Effector CD8-positive, alpha-beta T cell (primary cell): Measurements from ENCODE around the gene FRYL.
"Not testable (repeated sequence)": the region's sequence is repeated elsewhere in the genome, so short reads cannot be mapped to it uniquely, and the experiment has no call there.

ENCODE experiments used
- DNase-seq: peaks from one replicate; lab custom pipeline; 2025; lab: John Stamatoyannopoulos, UW

FRYL gene

DNA sequence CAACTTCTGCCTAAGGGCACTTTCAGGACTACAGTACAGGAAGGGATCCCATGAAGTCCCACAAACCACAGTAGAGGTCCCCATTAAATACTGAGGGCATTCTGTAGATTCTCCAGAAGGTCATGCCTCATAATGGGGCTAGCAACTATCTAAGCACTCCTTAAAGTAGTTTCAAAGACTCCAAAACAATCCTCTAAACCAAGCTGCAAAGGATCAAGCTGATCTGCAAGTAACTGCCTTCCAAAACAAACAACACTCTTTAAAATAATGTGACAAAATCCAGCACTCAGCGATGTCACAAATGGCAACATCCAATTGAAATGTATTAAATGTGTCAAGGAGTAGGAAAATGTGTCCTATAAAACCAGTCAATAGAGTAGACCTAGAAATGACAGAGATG, 118.7 kb downstream of the FRYL start:
- no peak for DNase-seq

DNA sequence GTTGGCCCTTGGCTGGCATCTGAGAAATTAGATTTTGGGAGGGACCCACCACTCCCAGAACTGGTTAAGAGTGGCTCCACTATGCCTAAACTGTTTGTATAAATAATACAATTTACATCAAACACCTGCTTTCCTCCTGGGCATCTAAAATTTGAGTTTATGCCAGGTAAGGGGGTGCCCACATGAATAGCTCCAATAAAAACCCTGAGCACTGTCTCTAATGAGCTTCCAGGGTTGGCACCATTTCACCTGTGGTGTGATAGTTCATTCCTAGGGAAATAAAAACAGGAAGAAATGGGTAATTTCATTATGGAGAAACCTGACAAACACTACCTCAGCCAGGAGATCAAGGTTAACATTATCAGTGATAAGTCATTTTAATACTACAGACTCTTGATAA, 119.7 kb downstream of the FRYL start:
- DNase-seq = no peak

DNA sequence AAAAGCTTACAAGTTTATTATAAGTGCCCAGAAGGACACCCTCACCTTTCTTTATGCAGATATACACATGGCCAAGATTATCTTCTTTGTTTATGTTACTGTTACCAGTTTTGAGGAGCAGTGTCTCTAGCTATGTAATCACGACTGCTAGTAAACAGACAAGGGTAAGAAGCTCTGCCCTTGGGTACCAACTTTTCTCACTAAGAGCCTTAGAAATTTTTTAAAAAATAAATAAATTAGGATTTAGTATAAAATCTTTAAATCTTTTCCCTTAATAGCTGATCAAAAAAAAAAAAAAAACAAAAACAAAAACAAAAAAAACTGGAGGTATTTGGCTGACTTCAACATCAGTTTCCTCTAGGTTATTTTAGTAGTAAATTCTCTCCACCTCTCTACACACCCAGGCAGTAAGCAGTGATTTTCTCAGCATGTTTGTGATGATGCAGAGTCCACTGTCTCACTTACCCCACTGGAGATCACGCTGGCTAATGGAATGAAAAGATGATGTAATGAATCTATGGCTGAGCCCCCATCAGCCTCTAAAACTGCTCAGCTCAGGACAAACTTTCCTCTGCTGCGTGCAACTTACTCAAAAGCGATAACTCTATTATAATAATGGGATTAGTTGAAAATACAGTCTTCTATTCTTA, 125.9 kb downstream of the FRYL start:
- no peak for DNase-seq

DNA sequence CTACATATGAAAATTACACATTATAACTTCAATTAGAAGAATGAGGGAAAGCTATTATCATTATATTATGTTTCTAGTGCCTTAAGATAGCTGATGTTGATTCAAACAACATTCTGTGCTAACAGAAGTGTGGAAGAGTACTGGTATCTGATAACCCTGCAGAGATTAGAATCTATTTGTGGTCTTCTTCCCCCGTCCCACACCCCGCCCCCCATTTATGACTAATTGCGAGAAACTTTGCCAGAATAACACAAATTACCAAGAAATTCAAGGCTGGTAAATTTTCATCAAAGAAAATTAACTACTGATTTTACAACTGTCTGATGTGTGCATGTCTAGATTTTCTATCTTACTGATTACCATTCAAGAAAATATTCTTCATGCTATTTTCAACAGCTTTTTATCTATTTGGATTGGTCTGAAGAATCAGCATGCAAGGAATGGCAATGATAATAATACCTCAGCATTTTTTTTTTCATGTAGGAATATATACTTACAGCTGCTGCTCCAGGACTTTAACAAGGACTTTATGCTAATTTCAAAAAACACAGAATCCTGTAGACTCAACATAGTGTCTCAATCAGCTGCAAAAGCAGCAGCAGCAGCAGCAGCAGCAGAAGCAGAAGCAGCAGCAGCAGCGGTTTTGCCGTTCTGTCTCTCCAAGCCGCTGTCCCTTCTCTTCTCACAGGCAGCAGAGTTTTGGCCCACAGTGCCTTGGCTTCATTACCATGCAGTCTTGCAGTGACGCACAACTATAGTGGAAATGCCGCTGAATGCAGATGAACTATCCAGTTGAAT, 126.7 kb downstream of the FRYL start:
- no peak for DNase-seq

GRCh38 chr4:48651914-48652313, 128.2 kb downstream of the FRYL start:
- DNase-seq = no peak

- DNase-seq = no peak
These were observed 130.6 kb downstream of the FRYL start for GRCh38 chr4:48649505-48649904.

- no peak for DNase-seq
These were observed 134.8 kb downstream of the FRYL start for GRCh38 chr4:48645225-48645794.

DNA sequence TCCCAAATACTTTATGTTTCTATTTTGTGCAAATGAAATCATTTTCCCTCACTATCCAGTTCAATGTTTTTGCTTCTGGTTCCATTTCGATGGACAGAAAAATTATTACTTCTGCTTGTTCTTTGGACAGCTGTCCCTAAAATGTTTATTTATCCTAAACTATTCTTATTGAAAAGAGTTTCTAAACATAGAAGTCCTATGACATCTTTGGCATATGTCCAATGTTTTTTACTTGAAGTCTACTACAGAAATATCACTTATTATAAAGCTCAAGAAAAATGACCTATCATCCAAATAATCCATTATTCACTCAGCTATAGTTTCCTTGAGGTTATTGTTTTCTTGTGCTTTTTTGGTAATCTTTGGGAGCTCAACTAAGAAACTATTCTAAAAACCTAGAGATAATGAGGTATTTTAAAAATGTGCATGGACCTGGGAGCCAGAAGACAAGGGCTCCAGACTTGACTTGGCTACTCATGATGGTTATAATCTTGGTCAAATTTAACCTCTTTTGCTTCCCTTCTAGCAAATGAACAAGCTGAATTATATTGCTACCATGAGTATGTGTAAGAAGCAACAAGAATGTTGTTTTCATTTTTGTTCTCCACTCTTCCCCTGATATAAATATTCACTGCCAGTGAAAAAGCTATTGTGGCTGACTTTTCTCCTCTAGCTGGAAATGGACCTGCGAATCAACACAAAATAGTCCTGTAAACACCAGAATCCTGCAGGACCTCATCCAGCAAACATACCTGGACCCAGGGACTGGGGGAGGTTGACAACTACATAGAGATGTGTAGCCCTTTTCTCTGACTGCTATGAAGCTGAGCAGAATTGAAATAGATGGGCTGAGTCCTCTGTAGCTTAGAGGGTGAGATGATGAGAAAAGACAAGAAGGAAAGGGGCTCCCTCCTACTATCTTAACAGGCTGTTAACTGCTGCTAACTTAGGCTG, 137.4 kb downstream of the FRYL start:
- DNase-seq = no peak

DNA sequence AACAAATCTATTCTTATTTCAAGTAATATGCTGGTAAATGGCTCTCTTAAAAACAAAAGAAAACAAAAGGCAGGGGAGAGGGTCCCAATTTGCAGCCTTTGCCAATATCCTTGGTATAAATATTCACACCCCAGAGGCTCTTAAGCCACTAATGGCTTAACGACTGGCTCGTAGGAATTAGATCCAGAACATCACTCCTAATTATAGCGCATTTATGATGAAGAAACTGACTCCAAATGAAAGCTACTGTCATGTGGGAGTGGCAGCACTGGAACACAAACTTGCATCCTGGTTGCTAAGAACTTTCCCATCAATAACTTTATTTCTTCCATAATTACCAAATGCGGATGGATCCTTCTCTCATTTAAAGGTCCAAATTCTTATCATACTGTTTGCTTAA, 138.7 kb downstream of the FRYL start:
- no peak for DNase-seq

DNA sequence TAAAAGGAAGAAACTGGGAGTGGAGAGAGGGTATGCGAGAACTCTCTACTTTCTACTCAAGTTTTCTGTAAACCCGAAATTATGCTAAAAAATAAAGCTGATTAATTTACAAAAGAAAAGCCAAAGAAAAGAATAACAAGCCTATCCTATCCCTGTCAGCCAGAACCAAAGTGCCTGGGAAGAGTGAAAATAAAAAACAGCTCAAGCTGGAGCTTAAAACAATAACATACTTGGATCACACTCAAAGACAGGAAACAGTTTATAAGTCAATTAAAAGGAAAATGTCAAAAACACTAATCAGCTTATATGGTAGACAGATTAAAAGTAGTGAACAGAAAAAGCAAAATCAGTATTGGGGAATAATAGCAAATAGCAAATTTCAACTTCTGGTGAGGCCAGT, 139.4 kb downstream of the FRYL start:
- no peak for DNase-seq

- no peak for DNase-seq
These were observed 139.9 kb downstream of the FRYL start for GRCh38 chr4:48640225-48640624.

DNA sequence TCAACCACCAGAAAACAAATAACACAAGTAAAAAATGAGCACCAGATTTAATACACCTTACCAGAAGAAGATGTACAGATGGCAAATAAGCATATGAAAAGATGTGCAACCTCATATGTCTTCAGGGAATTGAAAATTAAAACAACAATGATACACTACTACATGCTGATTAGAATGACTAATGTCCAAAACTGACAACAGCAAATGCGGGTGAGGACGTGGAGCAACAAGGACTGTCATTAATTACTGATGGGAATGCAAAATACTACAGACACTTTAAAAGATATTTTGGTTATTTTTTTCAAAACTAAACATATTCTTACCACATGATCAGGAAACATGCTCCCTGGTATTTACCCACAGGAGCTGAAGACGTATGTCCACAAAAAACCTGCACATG, 140.3 kb downstream of the FRYL start:
- DNase-seq = no peak

- DNase-seq = not testable (repeated sequence)
These were observed 141.5 kb downstream of the FRYL start for GRCh38 chr4:48638586-48638985.

DNA sequence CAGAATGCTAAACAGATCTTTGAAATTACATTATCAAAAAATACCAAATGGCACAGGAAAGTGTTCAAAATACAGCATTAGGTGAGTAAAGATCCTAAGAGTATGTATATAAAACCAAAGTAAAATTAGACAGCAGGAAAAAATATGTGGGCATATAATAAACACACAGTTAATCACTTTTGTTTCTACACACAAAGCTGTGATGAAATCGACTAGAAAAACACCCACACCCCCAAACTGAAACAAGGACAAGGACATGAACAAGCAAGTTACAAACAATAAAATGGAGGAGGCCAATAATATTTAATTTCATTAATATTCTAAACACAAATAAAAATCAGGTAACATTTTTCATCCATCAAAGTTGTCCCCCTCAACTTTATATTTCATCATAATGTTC, 143.2 kb downstream of the FRYL start:
- DNase-seq = no peak

DNA sequence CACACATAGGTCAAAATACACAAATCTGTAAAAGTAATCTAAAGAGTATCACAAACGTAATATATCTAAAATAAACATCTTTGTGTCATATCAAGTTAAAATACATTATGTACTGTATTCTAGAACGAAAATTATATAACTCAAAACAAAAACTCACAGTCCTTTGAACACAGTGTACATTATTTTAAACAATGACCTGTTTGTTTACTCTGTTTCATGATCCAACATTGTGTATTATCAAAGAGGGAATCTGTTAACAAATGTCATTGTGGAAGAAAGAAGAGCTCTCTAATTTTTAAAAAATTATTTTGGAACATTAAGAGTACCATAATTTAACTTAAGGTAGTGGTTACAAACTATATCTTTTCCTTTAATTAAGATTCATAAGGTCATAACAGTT, 144.1 kb downstream of the FRYL start:
- no peak for DNase-seq

DNA sequence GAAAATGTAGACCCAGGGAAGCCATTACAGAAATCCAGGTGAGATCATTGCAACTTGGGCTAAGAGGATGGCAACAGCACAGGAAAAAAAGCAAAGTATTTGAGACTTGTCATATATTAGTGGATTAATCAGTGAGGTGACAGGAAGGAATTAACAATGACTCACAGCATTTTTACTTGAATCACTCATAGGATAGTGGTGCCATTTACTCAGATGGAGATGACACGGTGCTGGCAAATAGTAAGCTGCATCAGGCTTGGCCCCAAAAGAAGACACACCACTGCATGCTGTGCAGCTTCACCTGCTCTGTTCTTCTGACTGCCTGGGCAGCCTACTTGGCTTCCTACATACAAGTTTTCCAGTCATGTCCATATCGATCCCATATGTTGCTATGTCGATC, 144.8 kb downstream of the FRYL start:
- DNase-seq = no peak

DNA sequence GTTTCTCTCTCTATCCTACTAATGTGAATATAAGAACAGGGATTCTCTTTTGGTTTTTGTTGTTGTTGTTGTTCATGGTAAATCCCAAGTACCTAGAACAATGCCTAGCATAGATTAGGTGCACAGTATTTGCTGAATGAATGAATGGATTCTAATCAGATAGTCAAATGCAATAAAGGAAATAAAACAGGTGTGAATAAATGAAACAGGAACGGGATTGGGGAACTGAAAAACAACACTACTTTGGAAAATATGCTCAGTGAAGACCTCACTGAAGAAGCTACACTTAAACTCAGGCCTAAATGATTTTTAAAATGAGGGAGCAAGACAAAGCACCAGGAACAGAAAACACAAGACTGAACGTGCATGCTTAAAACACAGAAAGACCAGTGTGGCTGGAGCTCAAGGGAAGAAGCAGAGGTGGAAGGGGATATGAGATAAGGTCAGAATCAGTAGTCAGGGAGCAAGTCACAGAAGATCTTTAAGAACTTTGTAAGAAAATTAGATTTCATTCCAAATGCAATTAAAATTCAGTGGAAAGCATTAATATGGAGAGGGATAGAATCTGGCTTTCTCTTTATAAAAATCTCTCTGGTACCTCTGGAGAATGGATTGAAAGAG, 145.3 kb downstream of the FRYL start:
- DNase-seq = no peak

GRCh38 chr4:48633657-48634056, 146.4 kb downstream of the FRYL start:
- no peak for DNase-seq

GRCh38 chr4:48629458-48629857, 150.6 kb downstream of the FRYL start:
- DNase-seq = no peak

GRCh38 chr4:48623182-48623780, 156.8 kb downstream of the FRYL start:
- DNase-seq = no peak

GRCh38 chr4:48620831-48621230, 159.2 kb downstream of the FRYL start:
- DNase-seq = no peak
